ENCODE data around the gene CAMSAP1.
A peak's percentile ranks its signal among the peaks of the same experiment; 100 is the strongest.

The CAMSAP1 gene

GRCh38 chr9:135797507-135798262 lies 109.7 kb downstream of the CAMSAP1 start:
- TF ChIP-seq ZFP30 (CRISPR knock-in tag; IDR thresholded peaks at IDR 0.05), result no peak
- TF ChIP-seq RARB (CRISPR knock-in tag; IDR thresholded peaks at IDR 0.05), result no peak
- TF ChIP-seq ESRRG (CRISPR knock-in tag; IDR thresholded peaks at IDR 0.05), result no peak
- no peak for TF ChIP-seq ZFP3 (CRISPR knock-in tag; IDR thresholded peaks at IDR 0.05)
- no peak for TF ChIP-seq BACH2 (CRISPR knock-in tag; IDR thresholded peaks at IDR 0.05; ENCODE audit: borderline replicate concordance)
- TF ChIP-seq TSHZ2 (CRISPR knock-in tag; IDR thresholded peaks at IDR 0.05), result no peak
- TF ChIP-seq PPARA (CRISPR knock-in tag; IDR thresholded peaks at IDR 0.05; ENCODE audit: borderline replicate concordance), result no peak
- TF ChIP-seq, protein P1, sequence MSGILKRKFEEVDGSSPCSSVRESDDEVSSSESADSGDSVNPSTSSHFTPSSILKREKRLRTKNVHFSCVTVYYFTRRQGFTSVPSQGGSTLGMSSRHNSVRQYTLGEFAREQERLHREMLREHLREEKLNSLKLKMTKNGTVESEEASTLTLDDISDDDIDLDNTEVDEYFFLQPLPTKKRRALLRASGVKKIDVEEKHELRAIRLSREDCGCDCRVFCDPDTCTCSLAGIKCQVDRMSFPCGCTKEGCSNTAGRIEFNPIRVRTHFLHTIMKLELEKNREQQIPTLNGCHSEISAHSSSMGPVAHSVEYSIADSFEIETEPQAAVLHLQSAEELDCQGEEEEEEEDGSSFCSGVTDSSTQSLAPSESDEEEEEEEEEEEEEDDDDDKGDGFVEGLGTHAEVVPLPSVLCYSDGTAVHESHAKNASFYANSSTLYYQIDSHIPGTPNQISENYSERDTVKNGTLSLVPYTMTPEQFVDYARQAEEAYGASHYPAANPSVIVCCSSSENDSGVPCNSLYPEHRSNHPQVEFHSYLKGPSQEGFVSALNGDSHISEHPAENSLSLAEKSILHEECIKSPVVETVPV (CRISPR knock-in tag; IDR thresholded peaks at IDR 0.05), result no peak
- TF ChIP-seq TOX (CRISPR knock-in tag; IDR thresholded peaks at IDR 0.05; ENCODE audit: borderline replicate concordance), result no peak
- no peak for TF ChIP-seq SNAI2 (CRISPR knock-in tag; IDR thresholded peaks at IDR 0.05)
- TF ChIP-seq, protein P2, sequence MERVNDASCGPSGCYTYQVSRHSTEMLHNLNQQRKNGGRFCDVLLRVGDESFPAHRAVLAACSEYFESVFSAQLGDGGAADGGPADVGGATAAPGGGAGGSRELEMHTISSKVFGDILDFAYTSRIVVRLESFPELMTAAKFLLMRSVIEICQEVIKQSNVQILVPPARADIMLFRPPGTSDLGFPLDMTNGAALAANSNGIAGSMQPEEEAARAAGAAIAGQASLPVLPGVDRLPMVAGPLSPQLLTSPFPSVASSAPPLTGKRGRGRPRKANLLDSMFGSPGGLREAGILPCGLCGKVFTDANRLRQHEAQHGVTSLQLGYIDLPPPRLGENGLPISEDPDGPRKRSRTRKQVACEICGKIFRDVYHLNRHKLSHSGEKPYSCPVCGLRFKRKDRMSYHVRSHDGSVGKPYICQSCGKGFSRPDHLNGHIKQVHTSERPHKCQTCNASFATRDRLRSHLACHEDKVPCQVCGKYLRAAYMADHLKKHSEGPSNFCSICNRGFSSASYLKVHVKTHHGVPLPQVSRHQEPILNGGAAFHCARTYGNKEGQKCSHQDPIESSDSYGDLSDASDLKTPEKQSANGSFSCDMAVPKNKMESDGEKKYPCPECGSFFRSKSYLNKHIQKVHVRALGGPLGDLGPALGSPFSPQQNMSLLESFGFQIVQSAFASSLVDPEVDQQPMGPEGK (CRISPR knock-in tag; IDR thresholded peaks at IDR 0.05; ENCODE audit: borderline replicate concordance), result no peak
- no peak for TF ChIP-seq POU6F1 (CRISPR knock-in tag; IDR thresholded peaks at IDR 0.05; ENCODE audit: borderline replicate concordance, low read depth)
- no peak for TF ChIP-seq ZNF70 (CRISPR knock-in tag; IDR thresholded peaks at IDR 0.05)
- no peak for TF ChIP-seq ZC3H10 (CRISPR knock-in tag; IDR thresholded peaks at IDR 0.05)
- TF ChIP-seq CSDC2 (CRISPR knock-in tag; IDR thresholded peaks at IDR 0.05), result no peak
- no peak for TF ChIP-seq ZNF565 (CRISPR knock-in tag; conservative IDR thresholded peaks at IDR 0.05; ENCODE audit: low read depth)
- no peak for TF ChIP-seq CREB5 (CRISPR knock-in tag; IDR thresholded peaks at IDR 0.05; ENCODE audit: low read depth)
- no peak for TF ChIP-seq ARNTL (CRISPR knock-in tag; IDR thresholded peaks at IDR 0.05; ENCODE audit: borderline replicate concordance, low read depth)
- ATAC-seq, result peak; percentile 87

DNA sequence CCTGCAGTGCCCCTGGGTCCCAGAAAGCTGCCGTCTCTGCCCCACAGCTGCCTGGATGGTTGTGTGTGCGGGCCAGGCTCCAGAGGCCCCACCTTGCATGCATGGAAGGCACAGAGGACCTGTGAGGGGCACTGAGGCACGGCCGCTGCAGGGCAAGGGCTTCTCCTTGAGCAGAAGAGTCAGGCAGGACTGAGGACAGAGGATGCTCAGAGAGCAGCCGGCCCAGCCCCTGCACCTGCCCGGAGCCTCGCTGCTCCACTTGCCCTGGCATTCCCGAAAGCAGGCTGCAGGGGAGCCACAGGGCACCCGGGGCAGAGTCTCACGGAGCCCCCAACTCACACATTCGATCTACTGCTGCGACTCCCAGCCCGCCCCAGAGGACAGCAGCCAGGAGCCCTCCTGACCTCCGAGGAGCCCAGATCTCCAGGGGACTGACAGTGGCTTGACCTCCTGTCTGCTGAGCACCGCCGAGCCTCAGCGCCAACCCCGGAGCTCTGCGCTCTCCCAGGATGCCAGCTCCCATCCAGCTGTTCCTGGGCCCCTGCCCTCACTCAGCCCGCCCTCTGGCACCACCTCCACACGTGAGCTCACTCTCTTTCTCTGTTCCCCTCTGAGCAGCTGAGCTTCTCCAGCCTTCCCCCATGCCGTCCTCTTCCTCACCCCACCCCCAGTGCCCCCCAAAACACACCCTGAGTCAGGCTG lies 110.4 kb downstream of the CAMSAP1 start:
- no peak; the same call in 2 of the 3 replicates for ATAC-seq
- no peak for TF ChIP-seq ZFP3 (CRISPR knock-in tag; IDR thresholded peaks at IDR 0.05)
- no peak for TF ChIP-seq TOX (CRISPR knock-in tag; IDR thresholded peaks at IDR 0.05; ENCODE audit: borderline replicate concordance)
- TF ChIP-seq RARB (CRISPR knock-in tag; IDR thresholded peaks at IDR 0.05), result no peak
- TF ChIP-seq GLIS3 (CRISPR knock-in tag; IDR thresholded peaks at IDR 0.05), result no peak
- TF ChIP-seq ZNF565 (CRISPR knock-in tag; conservative IDR thresholded peaks at IDR 0.05; ENCODE audit: low read depth), result no peak
- TF ChIP-seq, protein P1 (CRISPR knock-in tag; IDR thresholded peaks at IDR 0.05), result no peak
- no peak for TF ChIP-seq SNAI2 (CRISPR knock-in tag; IDR thresholded peaks at IDR 0.05)
- TF ChIP-seq BACH2 (CRISPR knock-in tag; IDR thresholded peaks at IDR 0.05; ENCODE audit: borderline replicate concordance), result no peak
- TF ChIP-seq TSHZ2 (CRISPR knock-in tag; IDR thresholded peaks at IDR 0.05), result no peak
- TF ChIP-seq ZNF8 (CRISPR knock-in tag; IDR thresholded peaks at IDR 0.05), result no peak
- TF ChIP-seq ESRRG (CRISPR knock-in tag; IDR thresholded peaks at IDR 0.05), result no peak
- no peak for TF ChIP-seq TCF4 (CRISPR knock-in tag; IDR thresholded peaks at IDR 0.05; ENCODE audit: borderline replicate concordance)
- no peak for TF ChIP-seq ISL1 (CRISPR knock-in tag; IDR thresholded peaks at IDR 0.05)

Data from SK-N-SH treated with all-trans-retinoic acid at 6 μM for 48 hours (cell line).